Left lobe of liver (tissue), 2 donors: ENCODE results near the gene STOML1. TPM values are rescaled to one million over a fixed set of nuclear protein-coding genes. Genes with fewer than 3 reads are reported as not detected.
A peak's percentile ranks its signal among the peaks of the same experiment; 100 is the strongest.
"Not testable (repeated sequence)": the region's sequence is repeated elsewhere in the genome, so short reads cannot be mapped to it uniquely, and the experiment has no call there.

Experiments
- ATAC-seq: fragments of 200-7000 bp; cut with Tn5 transposase; one replicate; pipeline ENCODE4 v1.9.1; 2020; ENCODE audit warnings: mild to moderate bottlenecking, moderate library complexity
- DNase-seq: peaks from one replicate; pipeline ENCODE4 v3.0.0-alpha.2; 2020; ENCODE audit warnings: low spot score
- total RNA-seq: library from RNA; stranded (reverse); gene quantifications from one replicate; pipeline ENCODE4 v1.2.1, GENCODE V29; 2021
- donor health status: DM: no; HTN: no; CAD: no; lungs with moderate emphysema.
- donor health status: DM: no; HTN: yes; CAD: no.

The STOML1 gene
- total RNA-seq, 1 donor from 2014 or later, result 8.1 TPM

DNA sequence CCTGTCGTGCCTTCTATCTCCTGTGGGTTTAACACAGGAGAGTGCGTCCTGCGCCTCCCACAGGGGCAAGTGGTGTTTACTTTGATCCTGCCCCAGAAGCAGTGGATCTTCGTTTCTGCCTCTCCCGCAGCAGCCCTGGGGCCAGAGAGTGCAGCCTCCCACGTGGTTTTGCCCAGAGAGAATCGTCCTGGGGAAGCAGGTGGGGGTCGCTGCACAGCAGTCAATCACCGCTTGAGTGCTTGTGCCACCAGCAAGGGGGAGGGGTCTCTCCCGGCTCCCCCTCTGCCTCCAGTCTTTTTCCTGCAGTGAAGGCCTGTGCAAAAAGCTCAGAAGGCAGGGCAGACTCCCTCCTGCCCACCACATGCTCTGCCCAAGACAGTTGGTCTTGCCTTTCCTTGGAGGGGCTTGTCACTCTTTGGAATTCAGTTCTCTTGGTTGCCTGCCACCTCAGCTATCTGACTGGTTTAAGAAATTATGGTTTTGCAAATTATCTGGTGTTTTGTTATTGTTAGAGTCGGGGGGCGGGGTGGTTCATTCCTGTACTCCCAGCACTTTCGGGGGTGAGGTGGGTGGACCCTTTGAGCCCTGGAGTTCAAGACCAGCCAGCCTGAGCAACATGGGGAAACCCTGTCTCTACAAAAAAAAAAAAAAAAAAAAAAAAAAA, 26.9 kb downstream of the STOML1 start:
- DNase-seq (no peak), ATAC-seq (peak; percentile 36)

DNA sequence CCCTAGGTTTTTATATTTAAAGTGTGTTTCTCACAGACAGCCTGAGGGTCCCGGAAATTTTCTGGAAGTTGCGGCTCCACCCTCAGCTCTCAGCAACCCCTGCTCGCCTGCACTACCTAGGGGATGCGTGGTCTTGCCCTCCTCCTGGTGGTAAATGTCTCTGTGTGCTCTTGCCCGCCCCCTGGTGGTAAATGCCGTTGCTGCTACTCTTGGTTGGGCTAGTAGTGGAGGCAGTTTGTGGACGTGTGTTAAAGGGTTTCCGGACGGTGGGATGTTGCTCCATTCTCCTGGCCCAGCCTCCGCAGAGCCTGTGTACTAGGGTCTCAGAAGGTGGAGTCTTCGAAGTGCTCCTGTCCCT, 27.4 kb downstream of the STOML1 start:
- peak; percentile 71 for DNase-seq
- ATAC-seq, result peak; percentile 96

DNA sequence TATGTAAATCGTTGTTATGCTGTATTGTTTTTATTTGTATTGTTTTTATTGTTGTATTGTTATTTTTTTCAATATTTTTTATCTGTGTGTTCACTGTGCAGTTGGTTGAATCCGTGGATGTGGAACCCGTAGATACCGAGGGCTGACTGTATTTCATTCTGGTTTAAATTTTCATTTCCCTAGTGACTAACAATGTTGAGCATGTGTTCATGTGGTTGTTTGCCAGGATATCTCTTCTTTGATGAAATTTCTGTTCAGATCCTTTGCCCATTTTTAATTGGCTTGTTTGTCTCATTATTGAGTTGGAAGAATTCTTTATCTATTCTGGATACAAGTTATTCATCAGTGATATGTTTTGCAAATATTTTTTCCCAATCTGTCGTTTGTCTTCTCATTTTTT, 29.7 kb downstream of the STOML1 start:
- no peak for DNase-seq
- ATAC-seq, result no peak

DNA sequence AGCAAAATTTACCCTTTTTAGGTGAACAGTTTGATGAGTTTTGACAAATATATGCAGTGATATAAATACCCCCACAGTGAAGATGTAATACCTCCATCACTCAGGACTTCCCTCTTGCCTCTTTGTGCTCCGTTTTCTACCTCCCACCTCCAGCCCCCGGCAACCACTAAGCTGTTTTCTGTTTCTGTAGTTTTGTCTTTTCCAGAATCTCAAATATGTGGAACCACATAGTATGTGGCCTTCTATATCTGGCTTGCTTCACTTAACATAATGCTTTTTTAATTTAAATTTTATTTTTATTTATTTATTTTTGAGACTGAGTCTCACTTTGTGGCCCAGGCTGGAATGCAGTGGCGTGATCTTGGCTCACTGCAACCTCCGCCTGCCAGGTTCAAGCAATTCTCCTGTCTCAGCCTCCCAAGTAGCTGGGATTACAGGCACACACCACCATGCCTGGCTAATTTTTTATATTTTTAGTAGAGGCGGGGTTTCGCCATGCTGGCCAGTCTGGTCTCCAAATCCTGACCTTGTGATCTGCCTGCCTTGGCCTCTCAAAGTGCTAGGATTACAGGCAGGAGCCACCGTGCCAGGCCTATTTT, 31.5 kb downstream of the STOML1 start:
- ATAC-seq, result not testable (repeated sequence)

DNA sequence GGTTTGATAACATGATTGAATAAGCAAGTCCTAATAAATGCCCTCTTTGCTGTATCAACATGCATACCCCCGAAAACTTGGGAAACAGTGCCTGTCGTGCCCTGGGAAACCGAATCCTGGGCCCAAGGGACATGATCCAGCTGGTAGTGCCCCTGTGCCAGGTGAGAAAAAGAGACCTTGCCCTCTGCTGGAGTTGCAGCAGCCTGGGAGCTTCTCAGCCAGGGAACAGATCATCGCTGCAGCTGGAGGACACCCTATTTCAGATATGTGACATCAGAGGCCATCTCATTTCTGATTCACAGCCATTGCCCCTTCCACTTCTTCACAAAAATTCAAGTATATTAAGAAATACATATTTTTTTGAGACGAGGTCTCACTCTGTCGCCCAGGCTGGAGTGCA, 32.3 kb downstream of the STOML1 start:
- peak; percentile 72 for ATAC-seq
- no peak for DNase-seq

More for the DNA sequence above, 31.5 kb downstream of the STOML1 start:
- not testable (repeated sequence) for DNase-seq

DNA sequence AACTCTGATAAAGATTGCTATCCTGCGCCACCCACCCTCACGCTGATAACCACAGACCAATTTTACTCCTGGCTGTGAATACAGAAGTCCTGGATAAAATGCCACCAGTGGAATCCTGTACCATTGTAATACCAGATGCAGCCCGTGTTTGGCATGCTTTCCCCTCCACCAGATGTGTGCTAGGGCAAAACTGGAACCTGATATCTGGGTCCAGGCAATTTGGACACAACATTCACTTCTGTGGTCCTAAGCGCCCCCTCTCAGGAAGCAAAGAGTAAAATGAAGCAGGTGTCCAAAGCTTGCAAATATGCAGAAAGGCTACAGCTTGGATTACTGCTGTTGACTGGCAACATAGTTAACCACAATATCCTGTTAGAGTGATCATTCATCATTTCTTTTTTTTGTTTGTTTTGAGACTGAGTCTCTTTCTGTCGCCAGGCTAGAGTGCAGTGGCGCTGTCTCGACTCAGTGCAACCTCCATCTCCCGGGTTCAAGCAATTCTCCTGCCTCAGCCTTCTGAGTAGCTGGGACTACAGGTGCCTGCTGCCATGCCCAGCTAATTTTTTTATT, 33.0 kb downstream of the STOML1 start:
- DNase-seq (no peak), ATAC-seq (no peak)

DNA sequence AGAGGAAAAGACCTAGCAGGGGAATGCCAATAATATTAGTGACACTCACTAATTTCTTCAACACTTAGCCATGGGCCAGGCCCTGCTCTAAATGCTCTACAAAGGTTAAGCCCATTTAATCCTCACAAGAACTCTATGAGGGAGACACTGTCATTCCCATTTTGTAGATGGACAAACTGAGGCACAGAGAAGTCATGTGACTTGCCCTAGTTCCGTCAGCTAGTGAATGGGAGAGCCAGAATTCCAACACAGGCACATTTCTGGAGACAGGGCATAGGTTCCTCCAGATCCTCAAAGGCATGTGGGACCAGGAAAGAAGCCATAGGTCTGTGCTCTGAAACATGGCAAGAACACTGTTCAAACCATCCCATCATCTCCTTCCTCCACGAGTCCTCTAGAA, 34.3 kb downstream of the STOML1 start:
- DNase-seq (no peak), ATAC-seq (no peak)

DNA sequence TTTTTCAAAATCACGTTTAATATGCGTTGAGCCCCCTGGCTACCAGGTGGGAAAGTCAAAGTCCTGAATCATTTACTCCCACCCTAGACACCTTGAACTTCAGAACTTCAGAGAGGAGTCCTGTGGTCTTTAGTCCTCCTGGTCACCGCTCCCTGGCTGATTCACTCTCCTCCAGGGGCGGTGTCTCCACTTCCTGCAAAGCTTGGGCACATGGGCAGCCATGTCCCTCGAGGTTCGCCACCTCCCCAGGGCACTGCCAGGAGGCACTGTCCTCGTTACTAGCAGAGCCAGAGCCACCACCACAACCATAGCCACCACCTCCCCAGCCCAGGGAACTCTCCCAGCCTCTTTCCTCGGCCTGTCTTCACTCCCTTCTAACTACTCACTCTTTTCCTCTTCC, 34.8 kb downstream of the STOML1 start:
- DNase-seq, result no peak
- ATAC-seq, result no peak

DNA sequence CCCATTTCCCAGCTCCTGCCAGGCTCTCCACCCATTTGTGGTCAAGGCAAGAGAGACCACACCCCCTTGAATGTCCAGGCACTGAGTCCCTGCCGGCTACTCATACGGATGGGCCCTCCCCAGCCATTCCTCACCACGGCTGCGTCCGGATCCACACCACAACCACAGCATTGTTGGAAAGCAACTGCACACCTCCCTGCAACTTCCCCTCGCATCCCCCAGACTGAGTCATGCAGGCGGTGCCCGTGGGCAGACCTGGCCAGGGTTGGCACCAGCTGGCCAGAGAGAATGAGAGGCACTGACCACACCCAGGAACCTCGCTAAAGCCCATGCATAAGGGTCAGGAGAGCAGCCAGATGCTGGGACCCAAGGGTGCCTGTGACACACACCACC, 35.4 kb downstream of the STOML1 start:
- DNase-seq (no peak), ATAC-seq (no peak)

DNA sequence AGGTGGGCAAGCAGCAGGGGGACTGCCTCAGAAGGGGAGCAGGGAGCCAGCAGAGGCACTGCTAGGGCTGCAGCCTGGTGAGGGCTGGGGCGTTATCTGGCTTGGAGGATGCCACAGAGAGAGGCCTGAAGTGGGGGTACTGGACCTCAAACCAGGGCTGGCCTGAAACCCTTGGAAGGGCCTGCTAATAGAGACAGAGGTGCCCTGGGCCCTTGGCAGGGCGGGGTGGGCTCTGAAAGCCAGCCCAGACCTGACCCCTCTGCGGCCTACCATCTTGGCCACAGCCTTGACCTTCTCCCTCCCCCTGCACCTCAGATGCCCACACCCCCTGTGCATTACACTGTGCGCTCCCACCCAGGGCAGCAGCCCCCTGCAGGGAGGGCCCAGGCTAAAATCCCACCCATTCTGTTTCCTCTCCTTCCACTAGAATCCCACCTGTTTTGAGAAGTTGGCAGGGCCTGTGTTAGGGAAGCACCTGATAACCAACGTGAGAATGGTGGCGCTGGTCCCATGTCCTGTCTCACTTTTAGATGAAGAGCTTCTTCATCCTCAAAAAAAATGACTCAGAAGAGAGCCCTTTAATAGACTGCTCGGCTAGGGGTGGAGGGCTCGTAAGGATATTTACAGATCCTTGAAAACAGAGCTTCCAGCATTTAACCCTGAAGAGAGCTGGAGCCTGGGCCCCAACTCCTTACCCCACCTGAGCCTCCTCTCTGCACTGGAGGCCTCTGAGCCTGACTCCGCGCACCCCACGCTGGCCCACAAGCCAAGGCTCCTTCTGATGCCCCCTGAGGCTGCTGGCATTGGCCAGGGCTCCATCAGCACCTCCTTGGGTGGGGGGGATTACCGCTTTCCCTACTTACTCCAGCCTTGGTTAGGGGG, 36.0 kb downstream of the STOML1 start:
- no peak for DNase-seq

DNA sequence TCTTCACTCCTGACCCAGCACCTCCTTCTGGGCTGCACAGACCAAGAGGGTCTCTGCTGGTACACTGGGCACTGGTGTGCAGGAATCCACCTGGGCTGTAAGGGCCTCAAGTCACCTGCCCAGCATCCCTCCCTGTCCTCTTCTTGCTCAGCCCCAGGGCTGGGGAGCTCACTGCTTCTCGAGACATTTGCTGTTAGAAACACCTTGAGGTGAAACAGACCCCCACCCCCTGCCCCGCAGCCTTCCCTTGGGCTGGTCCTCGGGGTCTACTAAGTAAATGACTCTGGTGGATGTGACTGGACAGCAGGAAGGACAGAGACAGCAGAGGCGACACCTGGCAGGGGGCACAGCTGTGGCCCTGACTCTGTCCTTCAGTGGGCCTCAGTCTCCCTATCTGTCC, 36.8 kb downstream of the STOML1 start:
- ATAC-seq, result no peak
- DNase-seq, result no peak

More for the DNA sequence above, 36.0 kb downstream of the STOML1 start:
- no peak for ATAC-seq

DNA sequence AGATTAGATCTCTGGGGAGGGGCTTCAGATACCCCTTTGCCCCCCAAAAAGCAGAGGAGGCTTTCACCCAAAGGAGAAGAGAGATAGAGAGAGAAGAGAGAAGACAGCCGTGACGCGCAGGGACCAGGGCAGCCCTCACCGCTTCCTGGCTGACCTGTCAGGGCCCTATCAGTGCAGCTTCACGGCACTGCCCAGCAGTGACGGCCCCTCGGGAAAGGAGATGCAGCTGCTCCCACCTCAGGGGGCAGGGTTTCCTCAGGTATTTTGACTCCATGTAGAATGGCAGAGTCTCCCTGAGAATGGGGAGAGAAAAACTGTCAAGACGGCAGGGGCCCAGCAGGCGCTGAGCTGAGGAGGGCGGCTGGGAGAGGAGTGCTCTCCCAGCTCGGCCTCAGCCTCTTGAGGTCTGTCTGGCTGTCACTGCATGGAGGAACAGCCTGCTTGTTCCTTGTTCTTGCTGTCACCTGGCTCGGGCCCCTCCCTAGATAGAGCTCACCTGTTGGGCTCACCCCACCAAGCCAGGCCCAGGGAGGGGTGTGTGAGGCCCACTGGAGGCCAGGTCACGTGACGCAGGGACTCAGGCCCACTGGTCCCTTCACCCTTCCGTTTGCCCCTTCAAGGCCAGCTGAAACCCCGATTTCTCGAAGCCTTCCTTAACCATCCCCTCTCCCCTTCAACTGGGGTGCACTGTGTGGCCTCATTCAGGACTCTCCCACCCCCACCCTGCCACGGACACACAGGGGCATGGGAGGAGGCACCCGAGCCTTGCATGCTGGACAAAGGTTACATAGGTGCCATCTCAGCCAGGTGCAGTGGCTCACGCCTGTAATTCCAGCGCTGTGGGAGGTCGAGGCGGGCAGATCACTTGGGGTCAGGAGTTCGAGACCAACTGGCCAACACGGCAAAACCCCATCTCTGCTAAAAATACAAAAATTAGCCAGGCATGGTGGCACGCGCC, 37.6 kb downstream of the STOML1 start:
- ATAC-seq (no peak), DNase-seq (no peak)

DNA sequence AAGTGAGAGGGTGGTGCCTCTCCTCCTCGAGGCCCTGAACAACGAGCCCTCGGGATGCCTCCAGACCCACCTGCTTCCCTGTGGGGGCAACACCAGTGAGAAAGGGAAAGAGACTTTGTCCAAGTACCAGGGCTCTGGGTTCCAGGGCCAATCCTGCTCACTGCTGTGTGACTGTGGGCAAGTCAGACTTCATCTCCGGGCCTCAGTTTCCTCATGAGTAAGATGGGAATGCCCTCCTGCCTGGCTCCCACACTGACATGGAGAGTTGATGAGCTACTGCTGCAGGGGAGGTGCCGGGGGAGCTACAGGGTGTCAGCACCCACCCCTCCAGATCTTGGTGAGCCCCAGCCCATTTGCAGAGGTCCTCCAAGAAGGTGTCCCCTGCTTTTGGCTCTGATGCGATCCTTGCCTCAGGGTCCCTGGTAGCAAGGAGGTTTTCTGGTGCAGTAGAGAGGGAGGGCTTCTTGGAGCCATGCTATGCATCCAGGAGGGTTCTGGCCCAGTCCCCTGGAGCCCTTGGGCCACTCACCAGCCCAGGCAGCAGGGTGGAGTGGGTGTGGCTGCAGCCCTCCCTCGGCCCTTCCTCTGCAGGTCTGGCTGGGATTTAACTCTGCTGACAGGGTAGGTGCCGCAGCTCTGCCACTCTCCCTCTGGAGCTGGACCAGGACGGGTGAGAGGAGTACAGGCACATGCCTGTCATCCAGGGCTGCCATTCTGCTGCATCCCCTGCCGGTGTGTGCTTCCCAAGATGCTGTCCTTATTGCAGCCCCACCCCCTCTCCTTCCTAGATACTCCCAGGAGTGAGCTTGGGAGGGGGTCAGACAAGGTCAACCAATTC, 39.0 kb downstream of the STOML1 start:
- DNase-seq, result no peak
- no peak for ATAC-seq

DNA sequence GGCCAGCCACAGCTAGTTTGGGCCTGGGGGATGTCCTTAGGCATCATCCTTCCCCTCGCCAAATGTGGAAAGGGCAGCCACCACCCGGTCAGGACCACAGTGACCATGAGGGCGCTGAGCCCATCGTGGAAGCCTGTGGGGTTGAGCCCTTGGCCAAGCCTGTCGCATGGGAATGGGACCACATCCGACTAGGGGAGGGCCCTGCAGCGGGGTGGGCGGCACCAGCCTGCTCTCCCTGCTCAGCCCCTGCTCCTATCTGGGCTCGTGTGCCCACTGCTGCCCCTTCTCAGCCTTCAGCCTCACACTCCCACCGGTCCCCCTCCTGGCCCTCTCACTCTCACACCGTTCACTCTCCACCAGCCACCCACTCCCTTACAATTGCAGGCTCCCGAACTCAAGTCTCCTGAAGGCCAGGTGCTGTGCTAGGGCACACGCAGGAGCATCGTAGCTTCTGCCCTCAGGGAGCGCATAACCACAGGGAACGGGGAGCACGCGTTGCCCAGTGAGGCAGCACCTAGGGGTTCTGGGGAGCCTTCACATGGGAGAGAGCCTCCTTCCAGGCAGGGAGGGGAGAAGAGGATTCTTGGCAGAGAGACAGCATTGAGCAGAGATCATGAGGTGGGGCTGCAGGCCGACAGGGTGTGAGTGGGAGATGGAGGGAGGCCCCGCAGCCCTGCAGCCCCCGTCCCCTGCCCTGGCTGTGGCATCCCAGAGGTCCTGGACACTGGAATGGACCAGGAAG, 39.8 kb downstream of the STOML1 start:
- ATAC-seq (no peak), DNase-seq (no peak)

DNA sequence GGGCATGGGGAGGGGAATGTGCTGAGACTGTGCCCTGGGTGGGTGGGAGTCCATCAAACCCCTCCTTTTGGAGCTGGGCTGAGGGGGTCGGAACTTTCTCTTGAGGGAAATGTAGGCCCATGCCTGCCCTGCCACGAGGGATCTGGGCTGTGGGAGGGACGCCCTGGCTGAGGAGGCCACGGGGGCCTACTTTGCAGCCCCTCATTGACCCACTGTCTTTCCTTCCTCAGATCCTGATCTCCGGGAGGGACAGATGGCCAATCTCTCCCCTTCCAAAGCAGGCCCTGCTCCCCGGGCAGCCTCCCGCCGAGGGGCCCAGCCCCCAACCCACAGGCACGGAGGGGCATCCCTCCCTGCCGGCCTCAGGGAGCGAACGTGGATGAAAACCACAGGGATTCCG, 40.5 kb downstream of the STOML1 start:
- no peak for ATAC-seq
- DNase-seq, result no peak

DNA sequence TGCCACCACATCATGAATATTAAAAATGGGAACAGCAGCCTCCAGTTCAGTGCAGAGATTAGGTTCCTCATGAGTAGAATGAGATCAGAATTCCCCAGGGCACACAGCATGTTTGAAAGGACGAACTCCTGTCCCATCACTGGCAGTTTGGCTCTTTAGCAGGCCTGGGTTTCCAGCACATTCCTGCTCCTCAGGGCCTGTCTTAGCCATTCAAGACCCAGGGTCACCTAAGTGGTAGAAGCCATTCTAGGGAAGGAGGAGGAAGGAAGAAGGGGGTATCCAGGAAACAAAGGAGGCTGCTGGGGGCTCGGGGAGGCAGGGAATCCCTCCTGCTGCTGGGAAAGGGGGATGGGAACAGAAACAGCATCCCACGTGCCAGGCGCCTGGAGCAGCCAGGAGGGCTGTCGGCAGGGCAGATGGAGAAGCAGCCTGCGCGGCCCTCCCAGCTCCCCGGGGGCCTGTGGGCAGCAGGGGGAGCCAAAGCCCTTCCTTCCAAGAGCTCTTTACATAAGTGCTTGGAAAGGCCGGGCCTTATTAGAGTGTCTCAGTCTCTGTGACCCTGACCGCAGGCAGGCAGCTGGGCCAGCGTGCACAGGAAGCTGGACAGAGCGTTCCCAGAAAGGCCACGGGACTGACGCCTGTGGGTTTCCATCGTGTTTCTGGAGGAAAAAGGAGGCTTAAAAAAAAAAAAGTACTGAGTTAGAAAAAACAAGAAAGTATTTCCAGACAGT, 41.1 kb downstream of the STOML1 start:
- ATAC-seq, result peak; percentile 88
- DNase-seq, result peak; percentile 65

DNA sequence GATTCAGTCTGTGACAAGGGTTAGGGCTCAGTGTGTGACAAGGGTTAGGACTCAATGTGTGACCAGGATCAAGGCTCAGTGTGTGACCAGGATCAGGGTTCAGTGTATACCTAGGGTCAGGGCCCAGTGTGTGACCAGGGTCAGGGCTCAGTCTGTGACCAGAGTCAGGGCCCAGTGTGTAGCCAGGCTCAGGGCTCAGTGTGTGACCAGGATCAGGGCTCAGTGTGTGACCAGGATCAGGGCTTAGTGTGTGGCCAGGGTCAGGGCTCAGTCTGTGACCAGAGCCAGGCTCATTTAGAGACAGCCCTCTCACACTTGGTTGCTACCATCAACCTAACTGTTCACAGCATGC, 41.6 kb downstream of the STOML1 start:
- no peak for DNase-seq
- no peak for ATAC-seq

DNA sequence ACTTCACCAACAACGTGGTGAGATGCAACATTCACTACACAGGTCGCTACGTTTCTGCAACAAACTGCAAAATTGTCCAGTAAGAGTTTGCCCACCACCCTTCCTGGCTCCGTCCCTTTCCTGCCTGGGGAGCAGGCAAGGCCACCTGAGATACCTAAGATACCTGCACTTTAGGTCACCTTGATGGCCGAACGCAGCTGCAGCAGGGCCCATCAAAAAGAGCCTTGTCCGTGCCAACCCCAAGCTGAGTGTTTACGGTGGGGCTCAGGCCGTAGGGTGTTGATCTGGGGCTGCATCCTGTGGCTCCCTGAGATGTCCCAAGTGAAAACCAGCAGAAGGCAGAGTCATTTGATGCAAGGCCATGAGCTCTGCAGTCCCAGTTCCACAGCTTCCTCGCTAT, 42.6 kb downstream of the STOML1 start:
- no peak for DNase-seq
- no peak for ATAC-seq
